ENCODE data around the gene FGL2.
"Not testable (repeated sequence)": the region's sequence is repeated elsewhere in the genome, so short reads cannot be mapped to it uniquely, and the experiment has no call there.

The FGL2 gene, protein sequence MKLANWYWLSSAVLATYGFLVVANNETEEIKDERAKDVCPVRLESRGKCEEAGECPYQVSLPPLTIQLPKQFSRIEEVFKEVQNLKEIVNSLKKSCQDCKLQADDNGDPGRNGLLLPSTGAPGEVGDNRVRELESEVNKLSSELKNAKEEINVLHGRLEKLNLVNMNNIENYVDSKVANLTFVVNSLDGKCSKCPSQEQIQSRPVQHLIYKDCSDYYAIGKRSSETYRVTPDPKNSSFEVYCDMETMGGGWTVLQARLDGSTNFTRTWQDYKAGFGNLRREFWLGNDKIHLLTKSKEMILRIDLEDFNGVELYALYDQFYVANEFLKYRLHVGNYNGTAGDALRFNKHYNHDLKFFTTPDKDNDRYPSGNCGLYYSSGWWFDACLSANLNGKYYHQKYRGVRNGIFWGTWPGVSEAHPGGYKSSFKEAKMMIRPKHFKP

DNA sequence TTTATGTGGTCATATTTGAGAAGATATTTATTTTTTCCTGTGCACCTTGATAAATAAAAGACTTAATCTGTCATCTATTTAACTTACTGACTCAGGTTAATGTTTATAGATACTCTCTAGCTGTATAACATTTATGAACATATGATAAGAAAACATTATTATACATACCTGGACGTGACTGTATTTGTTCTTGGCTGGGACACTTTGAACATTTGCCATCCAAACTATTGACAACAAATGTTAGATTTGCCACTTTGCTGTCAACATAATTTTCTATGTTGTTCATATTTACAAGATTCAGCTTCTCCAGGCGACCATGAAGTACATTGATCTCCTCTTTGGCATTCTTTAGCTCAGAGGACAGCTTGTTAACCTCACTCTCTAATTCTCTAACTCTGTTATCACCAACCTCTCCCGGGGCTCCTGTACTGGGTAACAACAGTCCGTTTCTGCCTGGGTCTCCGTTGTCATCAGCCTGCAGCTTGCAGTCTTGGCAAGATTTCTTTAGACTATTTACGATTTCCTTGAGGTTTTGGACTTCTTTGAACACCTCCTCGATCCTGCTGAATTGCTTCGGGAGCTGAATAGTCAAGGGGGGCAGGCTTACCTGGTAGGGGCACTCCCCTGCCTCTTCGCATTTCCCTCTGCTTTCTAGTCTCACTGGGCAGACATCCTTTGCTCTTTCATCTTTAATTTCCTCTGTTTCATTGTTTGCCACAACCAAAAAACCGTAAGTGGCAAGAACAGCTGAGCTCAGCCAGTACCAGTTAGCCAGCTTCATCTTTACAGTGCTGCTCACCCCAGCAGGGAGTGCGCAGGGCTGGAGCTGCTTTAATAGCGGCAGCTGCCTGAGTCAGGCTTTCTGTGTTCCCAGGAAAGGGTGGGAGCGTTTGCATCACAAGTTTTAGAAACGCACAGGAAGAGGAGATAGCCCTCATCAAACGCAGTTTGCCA is at the start of gene FGL2:
TSS of gene FGL2 (minus strand) at position 807 of the 954 bp plus-strand sequence. CDS start at position 781, 26 bp downstream.
- DNase-seq, result no peak

DNA sequence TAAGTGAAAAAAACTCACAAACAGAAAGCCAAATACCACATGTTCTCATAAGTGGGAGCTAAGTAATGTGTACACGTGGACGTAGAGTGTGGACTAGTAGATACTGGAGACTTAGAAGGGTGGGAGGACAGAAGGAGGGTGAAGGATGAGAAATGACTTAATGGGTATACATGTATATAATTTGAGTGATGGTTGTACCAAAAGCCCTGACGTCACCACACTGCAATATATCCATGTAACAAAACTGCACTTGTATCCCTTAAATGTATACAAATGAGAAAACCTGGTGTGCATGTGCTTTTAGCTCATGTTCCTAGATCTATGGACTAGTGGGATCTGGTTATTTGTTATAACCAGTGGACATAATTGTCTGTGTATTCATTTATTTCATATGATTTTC is 48.5 kb upstream of the FGL2 start:
- no peak for DNase-seq

DNA sequence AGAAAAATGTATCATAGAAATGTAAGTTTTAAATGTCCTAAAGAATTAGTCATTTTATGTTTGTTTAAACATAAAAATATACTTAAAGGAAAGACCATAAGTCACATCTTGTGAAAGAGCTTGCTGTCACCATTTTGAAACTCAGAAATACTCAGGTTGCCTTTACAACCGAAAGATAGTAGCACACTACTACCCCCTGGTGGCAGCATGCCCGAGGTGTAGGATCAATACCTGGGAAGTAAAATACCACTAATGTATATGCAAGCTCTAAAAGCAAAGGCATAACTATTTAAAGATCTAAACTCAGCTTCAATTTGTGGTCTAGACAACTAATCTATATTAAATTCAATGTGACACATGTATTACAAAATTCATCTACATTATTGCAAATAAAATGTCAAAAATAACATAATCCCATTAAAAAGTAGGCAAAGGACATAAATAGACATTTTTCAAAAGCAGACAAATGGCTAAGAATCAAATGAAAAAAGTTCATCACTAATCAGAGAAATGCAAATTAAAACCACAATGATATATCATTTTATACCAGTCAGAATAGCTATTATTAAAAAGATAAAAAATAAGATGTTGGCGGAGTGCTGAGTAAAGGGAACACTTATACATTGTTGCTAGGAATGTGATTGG is 47.7 kb upstream of the FGL2 start:
- DNase-seq, result peak; percentile 10

DNA sequence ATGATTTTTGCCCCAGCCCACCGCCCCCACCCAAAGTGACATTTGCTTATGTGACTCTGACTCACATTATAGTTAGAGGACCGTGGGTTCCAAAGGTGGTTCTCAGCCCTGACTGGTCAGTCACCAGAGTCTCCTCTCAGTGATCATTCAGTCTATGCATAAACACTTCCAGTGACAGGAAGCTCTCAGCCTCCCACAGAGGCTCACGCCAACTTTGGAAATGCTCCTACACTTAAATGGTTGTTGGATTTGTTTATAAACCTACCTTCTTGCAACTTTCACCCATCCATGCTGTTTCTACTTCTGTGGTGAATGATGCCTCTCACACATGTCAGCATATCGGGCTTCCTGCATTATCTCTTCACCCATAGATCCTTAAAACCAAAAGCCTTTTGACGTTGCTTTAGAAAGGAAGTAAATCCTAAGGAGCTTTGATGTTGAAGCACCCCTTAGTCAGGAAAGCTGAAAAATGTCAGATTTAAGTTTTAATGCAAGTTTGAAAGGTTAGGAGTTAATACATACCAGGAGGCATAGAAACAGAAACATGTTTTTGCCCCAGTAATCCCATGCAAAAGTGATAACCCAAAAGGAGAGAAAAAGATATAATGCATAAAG is 46.5 kb upstream of the FGL2 start:
- DNase-seq, result no peak

DNA sequence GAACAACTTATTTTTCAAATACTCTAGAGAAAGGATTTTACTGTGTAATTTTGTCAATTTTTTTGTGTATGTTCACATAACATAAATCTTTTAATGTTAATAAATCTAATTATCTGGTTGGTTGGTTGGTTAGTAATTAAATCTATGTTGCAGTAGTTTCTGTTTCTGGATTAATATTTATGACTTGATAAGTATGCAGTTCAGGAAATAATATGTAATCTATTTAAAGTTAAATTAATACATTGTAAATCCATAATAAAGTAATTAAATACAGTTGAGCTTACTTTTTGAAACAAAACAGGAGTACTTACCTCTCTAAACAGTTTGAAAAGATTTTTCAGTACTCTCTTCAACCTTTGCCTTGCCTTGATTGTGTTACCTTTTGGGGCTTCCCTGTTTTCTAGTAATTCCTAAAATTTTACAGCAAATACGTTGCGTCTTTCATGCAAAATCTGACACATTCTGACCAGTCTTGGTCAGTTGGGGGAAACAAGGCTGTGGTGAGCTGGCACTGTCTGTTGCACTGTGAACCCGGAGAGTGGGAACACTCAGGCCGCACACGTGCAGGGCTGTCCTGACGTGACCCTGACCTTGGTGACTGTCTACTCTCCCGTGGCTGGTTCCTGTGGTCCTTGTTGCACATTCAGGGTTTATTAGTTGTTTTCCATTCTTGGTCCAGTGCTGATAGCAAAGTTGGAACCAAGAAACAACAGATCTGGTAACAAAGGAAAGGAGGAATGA is 45.6 kb upstream of the FGL2 start:
- DNase-seq, result no peak

DNA sequence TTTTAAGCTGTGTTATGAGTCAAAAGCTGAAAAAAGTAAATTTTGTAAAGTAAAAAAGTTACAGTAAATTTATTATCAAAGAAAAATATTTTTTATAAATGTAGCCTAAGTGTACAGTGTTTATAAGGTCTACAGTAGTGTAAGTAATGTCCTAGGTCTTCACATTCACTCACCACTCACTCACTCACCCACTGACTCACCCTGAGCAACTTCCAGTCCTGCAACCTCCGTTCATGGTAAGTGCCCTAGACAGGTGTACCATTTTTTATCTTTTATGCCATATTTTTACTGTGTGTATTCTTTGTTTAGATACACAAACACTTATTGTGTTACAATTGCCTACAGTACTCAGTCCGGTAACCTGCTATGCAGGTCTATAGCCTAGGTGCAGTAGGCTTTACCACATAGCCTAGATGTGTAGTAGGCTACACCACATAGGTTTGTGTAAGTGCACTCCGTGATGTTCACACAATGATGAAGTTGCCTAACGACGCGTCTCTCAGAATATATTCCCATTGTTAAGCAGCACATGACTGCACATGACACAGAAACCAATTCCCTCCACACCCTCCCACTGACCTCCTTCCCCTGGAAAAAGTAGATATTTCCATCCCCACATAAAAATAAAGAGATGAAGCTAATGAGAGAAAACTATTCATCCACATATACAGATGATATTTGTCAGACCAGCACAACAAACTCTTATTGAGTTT is 44.8 kb upstream of the FGL2 start:
- DNase-seq, result no peak

DNA sequence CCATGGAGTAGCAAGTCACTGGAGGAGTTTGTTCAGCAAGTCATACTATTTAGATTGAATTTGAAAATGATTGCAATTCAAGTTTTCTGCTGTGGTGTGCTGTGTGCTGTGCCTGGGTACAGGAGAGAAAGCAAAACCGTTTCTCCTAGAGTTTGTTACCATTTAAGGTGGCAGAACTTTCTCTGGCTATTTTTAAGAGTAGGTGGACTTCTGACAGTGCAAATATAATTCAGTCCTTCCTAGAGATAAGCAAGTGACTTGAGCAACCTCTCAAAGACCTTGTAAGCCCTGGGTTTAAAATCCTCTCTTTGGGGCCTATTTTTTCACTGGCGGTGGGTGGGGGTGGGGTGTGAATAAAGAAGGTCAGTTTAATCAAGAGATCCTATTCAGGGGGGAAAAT is 42.9 kb upstream of the FGL2 start:
- DNase-seq, result no peak

DNA sequence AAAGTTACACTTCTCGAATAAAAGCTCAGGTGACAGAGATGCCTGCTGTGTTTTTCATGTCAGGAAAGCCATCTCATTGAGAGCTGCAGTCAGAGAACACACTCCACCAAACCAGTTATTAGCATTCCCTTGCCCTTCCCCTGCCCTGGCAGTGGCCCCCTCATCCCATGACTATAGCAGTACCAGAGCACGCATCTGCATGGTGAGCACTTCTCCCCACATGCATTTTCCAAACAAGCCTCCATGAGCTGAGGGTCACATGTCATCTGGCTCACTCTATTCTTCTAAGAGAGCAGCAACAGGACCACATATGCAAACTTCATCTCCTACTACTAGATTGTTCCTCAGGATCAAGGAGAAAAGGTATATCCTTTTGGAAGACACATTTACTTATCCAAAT is 42.4 kb upstream of the FGL2 start:
- no peak for DNase-seq

DNA sequence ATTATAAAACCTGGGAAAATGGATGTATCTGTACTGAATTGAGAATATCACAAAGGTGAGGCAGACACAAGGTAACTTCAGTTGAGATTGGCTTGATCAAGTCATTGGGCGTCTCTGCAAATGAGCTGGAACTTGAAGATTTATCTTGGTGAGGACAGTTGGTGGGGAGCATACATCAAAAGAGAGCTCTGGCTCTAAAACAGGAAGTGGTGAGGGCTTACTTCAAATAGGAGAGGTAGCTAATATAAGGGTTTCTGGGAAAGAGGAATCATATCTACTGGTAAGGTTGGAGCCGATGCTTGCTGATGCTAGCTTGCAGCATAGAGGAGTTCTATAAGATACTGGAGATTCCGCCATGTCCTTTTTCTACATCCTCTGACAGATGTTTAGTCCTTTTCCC is 39.9 kb upstream of the FGL2 start:
- peak; percentile 7 for DNase-seq

DNA sequence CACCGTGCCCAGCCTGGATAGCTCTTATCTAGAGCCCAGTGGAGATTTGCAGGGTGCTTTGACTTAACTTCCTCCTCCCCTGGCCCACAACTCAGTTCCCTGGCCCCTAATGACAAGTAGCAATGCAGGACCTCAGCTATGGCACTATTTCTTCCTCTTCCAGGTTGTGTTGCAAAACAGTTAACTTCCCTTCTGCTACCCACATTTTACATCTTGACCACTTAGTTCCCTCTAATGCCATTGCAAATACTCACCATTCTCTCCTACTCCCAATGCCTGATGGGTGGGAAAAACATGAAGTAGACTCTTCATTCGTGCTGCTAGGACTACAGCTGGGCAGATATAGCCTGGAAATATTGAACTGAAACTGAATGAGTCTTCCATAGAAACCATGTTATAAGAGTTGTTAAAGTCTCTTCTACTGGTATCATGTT is 39.1 kb upstream of the FGL2 start:
- DNase-seq, result peak; percentile 84

DNA sequence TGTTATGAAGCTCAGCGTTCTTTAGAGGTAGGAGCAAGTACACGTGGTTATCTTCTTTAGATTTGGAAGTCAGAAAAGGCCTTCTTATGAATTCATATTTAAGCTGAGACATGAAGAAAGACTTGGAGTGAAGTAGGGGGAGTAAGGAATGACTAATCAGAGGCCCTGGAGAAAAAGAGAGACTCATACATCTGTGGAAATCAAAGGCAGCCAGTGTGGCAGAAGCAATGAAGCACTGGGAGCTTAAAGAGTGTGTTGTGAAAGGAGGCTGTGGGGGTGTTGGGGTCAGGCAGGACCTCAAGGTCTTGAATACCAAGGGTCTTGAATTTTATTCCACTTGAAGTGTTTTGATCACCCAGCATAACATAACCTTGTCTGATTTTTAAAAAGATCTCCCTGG is 35.7 kb upstream of the FGL2 start:
- no peak for DNase-seq

DNA sequence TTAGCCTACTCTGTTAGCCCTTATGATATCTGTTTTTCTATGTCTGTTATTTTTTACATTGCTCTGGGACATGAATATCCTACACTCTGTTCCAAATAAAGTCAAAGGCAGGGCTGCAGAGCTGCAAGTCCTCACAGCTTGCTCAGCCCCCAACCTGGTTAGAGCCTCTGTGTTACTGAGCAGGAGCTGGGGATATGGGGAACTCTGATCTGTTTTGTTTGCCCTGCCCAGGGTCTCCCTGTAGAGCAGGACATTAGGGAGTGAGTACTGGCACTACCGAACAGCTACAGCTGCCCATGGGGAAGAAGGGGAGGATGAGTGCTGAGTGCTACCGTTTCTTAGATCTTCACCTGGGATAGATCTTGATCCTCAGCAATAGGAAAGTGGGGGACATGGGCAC is 32.8 kb upstream of the FGL2 start:
- DNase-seq, result no peak

DNA sequence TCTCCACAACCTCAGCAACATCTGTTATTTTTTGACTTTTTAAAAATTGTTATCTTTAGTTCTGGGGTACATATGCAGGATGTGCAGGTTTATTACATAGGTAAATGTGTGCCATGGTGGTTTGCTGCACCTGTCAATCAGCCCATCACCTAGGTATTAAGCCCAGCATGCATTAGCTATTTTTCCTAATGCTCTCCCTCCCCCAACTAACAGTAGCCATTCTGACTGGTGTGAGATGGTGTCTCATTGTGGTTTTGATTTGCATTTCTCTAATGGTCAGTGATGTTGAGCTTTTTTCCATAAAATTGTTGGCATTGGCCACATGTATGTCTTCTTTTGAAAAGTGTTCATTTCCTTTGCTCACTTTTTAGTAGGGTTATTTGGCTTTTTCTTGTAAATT is 29.2 kb upstream of the FGL2 start:
- not testable (repeated sequence) for DNase-seq

DNA sequence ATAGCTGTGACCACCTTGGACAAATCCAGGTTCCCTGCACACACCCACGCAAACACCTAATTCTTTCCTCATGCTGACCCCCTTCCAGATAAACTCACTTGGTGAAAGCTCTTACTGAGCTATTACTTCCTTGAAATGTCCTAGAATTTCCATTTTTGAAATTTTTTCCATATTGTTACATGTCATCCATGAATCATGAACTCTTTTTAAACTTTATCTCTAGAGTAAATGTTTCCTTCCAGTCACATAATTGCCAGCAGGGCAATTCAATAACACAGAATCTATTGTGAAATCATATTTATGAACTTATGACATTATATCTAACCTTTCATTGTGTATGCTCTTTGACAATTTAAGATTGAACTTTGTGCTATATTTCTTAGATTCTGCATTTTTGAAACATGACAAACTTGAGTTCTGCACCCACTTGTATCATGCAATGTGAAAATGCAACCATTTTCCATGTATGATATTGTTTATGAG is 26.8 kb upstream of the FGL2 start:
- DNase-seq, result no peak

DNA sequence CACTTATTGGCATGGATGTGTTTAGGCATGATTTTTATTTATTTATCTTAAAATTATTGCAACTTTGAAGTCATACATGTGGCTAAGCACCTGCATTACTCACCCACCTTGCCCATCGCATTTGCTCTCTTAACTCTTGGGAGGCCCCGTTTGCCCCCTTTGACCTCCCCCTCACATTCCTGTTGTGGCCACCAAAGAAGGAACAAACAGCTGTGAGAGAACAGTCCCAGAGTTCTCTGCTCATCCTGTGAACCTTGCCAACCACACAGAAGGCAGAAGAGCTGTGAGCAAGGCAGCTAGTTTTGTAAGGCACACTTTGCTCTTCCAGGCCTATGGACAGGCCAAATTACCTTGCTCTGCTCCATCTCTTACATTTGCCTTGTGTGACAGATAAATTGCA is 23.6 kb upstream of the FGL2 start:
- no peak for DNase-seq

DNA sequence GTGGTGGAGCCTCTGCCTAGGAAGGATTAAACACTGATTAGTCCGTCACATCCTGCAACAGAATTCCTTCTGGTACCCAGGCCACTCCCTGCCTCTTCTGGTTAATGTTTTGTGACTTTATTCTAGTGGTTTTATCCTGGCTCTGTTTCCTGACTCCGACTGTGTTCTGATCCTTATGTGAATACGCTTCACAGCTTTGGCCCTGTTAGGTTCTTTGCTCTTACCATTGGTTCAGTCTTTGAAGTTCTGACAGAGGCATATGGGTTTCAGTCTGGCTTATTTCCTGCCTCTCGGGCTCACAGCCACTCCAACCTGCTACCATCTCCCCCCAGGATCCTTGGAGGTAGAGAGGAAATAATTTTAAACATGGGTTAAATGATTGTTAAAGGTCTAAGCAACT is 23.2 kb upstream of the FGL2 start:
- DNase-seq, result no peak

DNA sequence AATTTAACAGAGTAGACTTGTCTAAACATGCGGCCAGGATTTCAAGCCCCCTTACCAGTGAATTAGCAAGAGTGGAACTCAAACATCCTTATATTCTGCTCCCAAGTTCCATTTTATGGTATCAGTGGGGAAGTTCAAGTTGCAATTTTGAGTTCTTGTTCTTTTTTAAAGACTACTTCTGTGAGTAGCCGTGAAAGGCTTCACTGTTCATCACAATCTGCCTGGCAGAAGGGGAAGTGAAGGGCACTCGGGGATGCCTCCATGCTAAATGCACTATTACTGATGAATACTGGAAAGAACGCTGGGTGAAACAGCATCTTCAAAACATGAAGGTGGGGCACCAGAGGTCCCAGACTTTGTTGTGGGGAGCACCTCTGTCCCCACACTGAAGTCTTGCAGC is 22.4 kb upstream of the FGL2 start:
- DNase-seq, result no peak

DNA sequence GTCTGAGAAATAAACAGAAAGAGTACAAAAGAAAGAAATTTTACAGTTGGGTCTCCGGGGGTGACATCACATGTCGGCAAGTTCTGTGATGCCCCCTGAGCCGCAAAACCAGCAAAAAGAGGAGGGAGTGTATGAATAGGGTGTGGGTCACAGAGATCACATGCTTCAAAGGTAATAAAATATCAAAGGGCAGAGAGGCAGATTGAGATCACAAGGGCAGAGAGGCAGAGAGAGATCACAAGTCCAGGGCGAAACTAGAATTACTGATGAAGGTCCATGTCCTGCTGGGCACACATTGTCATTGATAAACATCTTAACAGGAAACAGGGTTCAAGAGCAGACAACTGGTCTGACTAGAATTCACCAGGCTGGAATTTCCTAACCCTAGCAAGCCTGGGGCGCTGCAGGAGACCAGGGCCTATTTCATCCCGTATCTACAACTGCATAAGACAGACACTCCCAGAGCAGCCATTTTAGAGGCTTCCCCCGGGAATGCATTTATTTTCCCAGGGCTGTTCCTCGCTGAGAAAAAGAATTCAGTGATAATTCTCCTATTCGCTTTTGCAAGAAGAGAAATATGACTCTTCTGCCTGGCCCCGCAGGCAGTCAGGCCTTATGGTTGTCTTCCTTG is 20.2 kb upstream of the FGL2 start:
- DNase-seq, result not testable (repeated sequence)

DNA sequence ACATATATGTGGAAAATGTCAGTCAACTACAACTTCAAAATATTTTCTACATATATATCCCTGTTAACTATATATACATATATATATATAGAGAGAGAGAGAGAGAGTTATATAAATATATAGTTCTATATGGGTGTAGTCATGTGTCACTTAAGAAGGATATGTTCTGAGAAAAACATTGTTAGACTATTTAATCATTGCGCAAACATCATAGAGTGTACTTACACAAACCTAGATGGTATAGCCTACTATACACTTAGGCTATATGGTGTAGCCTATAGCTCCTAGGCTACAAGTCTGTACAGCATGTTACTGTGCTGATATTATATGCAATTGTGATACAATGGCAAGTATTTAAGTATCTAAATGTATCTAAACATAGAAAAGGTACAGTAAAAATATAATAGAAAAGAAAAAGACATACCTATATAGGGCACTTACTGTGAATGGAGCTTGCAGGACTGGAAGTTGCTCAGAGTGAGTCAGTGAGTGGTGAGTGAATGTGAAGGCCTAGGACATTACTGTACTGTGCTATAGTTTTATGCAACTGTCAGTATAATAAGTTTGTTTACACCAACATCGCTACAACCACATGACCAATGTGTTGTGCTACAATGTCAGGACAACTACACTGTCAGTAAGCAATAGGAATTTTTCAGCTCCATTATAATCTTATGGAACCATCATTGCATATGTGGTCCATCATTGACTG is 18.0 kb upstream of the FGL2 start:
- no peak for DNase-seq

DNA sequence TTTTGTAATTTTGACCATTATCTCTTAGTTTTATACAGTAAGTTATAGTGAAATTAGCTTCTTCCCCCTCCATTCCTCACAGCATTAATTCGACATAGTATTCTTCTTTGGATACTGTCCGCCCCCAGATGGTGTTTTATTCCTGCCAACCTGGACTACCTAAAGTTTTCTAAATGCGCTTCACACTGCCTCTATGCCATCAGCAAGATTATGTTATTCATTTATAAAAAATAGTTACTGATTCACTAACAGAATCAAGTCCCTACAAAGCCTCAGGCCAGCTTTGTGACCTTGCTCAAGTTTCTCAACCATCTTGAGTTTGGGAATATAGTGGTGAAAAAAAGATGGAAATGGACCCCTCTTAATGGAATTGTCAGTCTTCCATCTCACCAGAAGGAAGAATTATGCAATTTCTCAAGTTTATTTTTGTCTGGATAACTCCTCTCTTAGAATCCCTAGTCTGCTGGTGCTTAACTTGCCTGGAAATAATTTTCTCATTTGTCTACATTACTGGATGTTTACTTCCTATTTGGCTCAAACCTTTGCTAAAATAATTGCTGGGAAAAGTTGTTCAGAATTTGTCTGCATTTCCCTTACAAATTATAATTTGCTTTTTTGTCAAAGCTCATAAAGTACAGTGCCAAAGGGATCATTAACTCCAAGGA is 16.7 kb upstream of the FGL2 start:
- no peak for DNase-seq

Measured in SIG-M5 (cell line).